ENCODE measurements around the gene GNB1.

DNA sequence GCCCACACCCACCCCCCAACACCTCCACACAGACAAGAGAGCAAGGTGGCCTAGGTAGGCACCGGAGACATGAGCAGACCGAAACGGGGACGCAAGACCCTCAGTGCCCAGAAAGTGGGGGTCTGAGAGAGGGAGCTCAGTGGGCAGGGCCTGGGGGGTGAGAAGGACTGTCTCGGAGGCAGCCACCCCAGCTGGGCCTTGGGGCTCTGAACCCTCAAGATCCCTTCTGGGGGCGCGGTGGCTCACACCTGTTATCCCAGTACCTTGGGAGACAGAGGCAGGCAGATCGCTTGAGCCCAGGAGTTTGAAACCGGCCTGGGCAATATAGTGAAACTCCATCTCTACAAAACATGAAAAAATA is 9.1 kb upstream of the GNB1 start:
- TF ChIP-seq FOXA1 (IDR thresholded peaks at IDR 0.05) (no peak), CTBP1 (IDR thresholded peaks at IDR 0.05; ENCODE audit: borderline replicate concordance) (no peak)
